Transverse colon (tissue), 4 donors: ENCODE results near the gene TENM4. TPM values are rescaled to one million over a fixed set of nuclear protein-coding genes. Genes with fewer than 3 reads are reported as not detected.

Source experiments
- DNase-seq: peaks from one replicate; pipeline ENCODE4 v3.0.0-alpha.2; 2019
- H3K27ac ChIP-seq, 4 donors: fragments of 200-600 bp; sonication (generic); 2 replicates each; pipeline ENCODE4 v1.5.1; 2016 to 2018; ENCODE audit warnings: inconsistent platforms in 4 of 4
- H3K27me3 ChIP-seq: fragments of 200-600 bp; sonication (generic); 2 replicates; pipeline ENCODE4 v1.5.1; 2017; ENCODE audit warnings: inconsistent platforms
- H3K36me3 ChIP-seq, 4 donors: fragments of 200-600 bp; sonication (generic); 2 replicates each; pipeline ENCODE4 v1.5.1; 2017 to 2019; ENCODE audit warnings: inconsistent platforms in 4 of 4
- H3K4me1 ChIP-seq, 4 donors: fragments of 200-600 bp; sonication (generic); 2 replicates each; pipeline ENCODE4 v1.5.1; 2017 to 2020; ENCODE audit warnings: inconsistent platforms in 4 of 4
- H3K4me3 ChIP-seq, 4 donors: fragments of 200-600 bp; sonication (generic); 1 replicate in 1 of 4; 2 replicates in 3 of 4; pipeline versions ENCODE4 v1.5.1 to v1.6.1; 2017 to 2019; ENCODE audit warnings: inconsistent platforms in 4 of 4
- H3K9me3 ChIP-seq, 2 donors: fragments of 200-600 bp; sonication (generic); 2 replicates each; pipeline ENCODE4 v1.5.1; 2017 to 2019; ENCODE audit warnings: inconsistent platforms in 2 of 2
- CTCF ChIP-seq, 5 experiments: fragments of 200-600 bp in 3 of 5; fragments of 450-650 bp in 2 of 5; sonication (generic) in 3 of 5; IDR thresholded peaks; 1 replicate in 2 of 5; 2 replicates in 3 of 5; pipeline ENCODE4 v1.5.1; 2016 to 2017; ENCODE audit warnings: antibody characterized with exemption in 5 of 5, inconsistent platforms in 3 of 5, mild to moderate bottlenecking in 2 of 5, moderate library complexity in 1 of 5
- EP300 ChIP-seq: sonication (generic); formaldehyde crosslinking; IDR thresholded peaks from one replicate; pipeline ENCODE4 v1.6.1; 2017; ENCODE audit warnings: antibody characterized with exemption, low read depth
- POLR2A ChIP-seq: fragments of 450-650 bp; IDR thresholded peaks from one replicate; pipeline ENCODE4 v1.6.1; 2016; ENCODE audit warnings: antibody characterized with exemption, mild to moderate bottlenecking, moderate library complexity
- POLR2AphosphoS5 ChIP-seq, 3 donors: sonication (generic); formaldehyde crosslinking; IDR thresholded peaks; one replicate each; pipeline ENCODE4 v1.6.1; 2016; ENCODE audit warnings: antibody characterized with exemption in 3 of 3
- WGBS, 2 donors: methylation state at CpG; one replicate each; pipeline ENCODE4 v1.1.5; 2018; ENCODE audit warnings: low coverage in 1 of 2; 5-methylcytosine and 5-hydroxymethylcytosine counted together
- in situ Hi-C, 4 donors: fragments of 200-750 bp; cut with MboI; loops; one replicate each; pipeline versions ENCODE4 v1.15.0 to v1.15.1; 2017; ENCODE audit warnings: low sequenced_read_pairs in 3 of 4, low pct_ligation_motif_present in 1 of 4, low pct_unique_long_range_greater_than_20kb in 1 of 4
- intact Hi-C: fragments of 100-400 bp; cut with DNase I; formaldehyde crosslinking; loops from one replicate; pipeline ENCODE4 v1.15.1; 2023; ENCODE audit warnings: low total_unique reads
- total RNA-seq, 4 donors: library from RNA; depleted of rRNA; stranded (reverse); fragments of >200 nt; gene quantifications; one replicate each; pipeline ENCODE4 v1.1.0, GENCODE V29; 2016

TENM4 gene
- total RNA-seq, 4 donors from 2014 or later = 0.14 to 0.79 (median 0.39) TPM

GRCh38 chr11:79242616-79243015, 198.2 kb downstream of the TENM4 start:
- DNase-seq = no peak
- Histone ChIP-seq H3K36me3 (no peaks in the 10 kb centered on the region), H3K9me3 (no peaks in the 10 kb centered on the region), H3K4me1 (peaks cover 0 to 9% (median 0%) of the 10 kb centered on the region in 4 donors), H3K4me3 (no peak overlapping the region), H3K27ac (no peak overlapping the region), H3K27me3 (no peaks in the 10 kb centered on the region)
- 91 to 100% methylated on average over 1 to 3 of the region's 3 CpGs for WGBS, 2 donors
- in situ Hi-C loops = no loop called here
- intact Hi-C loops = no loop called here
- no peak for TF ChIP-seq POLR2A
- TF ChIP-seq EP300 = no peak
- no peak for TF ChIP-seq CTCF (IDR thresholded peaks at IDR 0.05)
- TF ChIP-seq POLR2AphosphoS5 (IDR thresholded peaks at IDR 0.05) = no peak

GRCh38 chr11:79241852-79242241, 199.0 kb downstream of the TENM4 start:
- TF ChIP-seq EP300 = no peak
- no peak for TF ChIP-seq CTCF (IDR thresholded peaks at IDR 0.05)
- no peak for TF ChIP-seq POLR2AphosphoS5 (IDR thresholded peaks at IDR 0.05)
- TF ChIP-seq POLR2A = no peak
- intact Hi-C loops (no loop called here), in situ Hi-C loops (no loop called here)
- DNase-seq = no peak
- Histone ChIP-seq H3K4me3 (no peak overlapping the region), H3K27ac (no peak overlapping the region), H3K9me3 (no peaks in the 10 kb centered on the region), H3K27me3 (no peaks in the 10 kb centered on the region), H3K4me1 (peaks cover 0 to 9% (median 0%) of the 10 kb centered on the region in 4 donors), H3K36me3 (no peaks in the 10 kb centered on the region)
- WGBS, 2 donors = 80 to 82% methylated on average over 5 to 7 of the region's 7 CpGs

GRCh38 chr11:79241205-79241851, 199.5 kb downstream of the TENM4 start:
- WGBS, 2 donors = 87 to 97% methylated on average over 5 to 7 of the region's 7 CpGs
- Histone ChIP-seq H3K27me3 (no peaks in the 10 kb centered on the region), H3K27ac (no peak overlapping the region), H3K36me3 (no peaks in the 10 kb centered on the region), H3K9me3 (no peaks in the 10 kb centered on the region), H3K4me1 (peaks cover 0 to 9% (median 0%) of the 10 kb centered on the region in 4 donors), H3K4me3 (no peak overlapping the region)
- DNase-seq = no peak
- in situ Hi-C loops = no loop called here
- intact Hi-C loops = no loop called here
- TF ChIP-seq POLR2A = no peak
- TF ChIP-seq CTCF (IDR thresholded peaks at IDR 0.05) = no peak
- TF ChIP-seq EP300 = no peak
- TF ChIP-seq POLR2AphosphoS5 (IDR thresholded peaks at IDR 0.05) = no peak

- TF ChIP-seq CTCF (IDR thresholded peaks at IDR 0.05) = no peak
- TF ChIP-seq EP300 = no peak
- TF ChIP-seq POLR2AphosphoS5 (IDR thresholded peaks at IDR 0.05) = no peak
- TF ChIP-seq POLR2A = no peak
- no peak for DNase-seq
- Histone ChIP-seq H3K4me1 (no peaks in the 10 kb centered on the region), H3K4me3 (no peak overlapping the region), H3K9me3 (no peaks in the 10 kb centered on the region), H3K36me3 (no peaks in the 10 kb centered on the region), H3K27me3 (no peaks in the 10 kb centered on the region), H3K27ac (no peak overlapping the region)
- WGBS, 2 donors = 51 to 56% methylated on average over 6 of the region's 6 CpGs
- intact Hi-C loops (no loop called here), in situ Hi-C loops (no loop called here)
Observed at GRCh38 chr11:79237703-79238102, 203.1 kb downstream of the TENM4 start.
